Neural cell (in vitro differentiated cells): ENCODE results near the gene HSD17B4.

Experiments used
- EP300 ChIP-seq: fragments of 450-650 bp; conservative IDR thresholded peaks from 2 replicates; pipeline ENCODE4 v1.6.1; 2014; ENCODE audit warnings: antibody characterized with exemption, mild to moderate bottlenecking, moderate library complexity; ENCODE audit not compliant: poor library complexity, severe bottlenecking
- EZH2 ChIP-seq: fragments of 200-600, 300-800 bp; shearing (Covaris generic), sonication (generic); IDR thresholded peaks from 2 replicates; pipeline ENCODE4 v1.6.1; 2014; ENCODE audit warnings: antibody characterized with exemption, low read length, borderline replicate concordance, mild to moderate bottlenecking; ENCODE audit not compliant: insufficient read depth, poor library complexity, severe bottlenecking
- POLR2AphosphoS5 ChIP-seq: IDR thresholded peaks from 2 replicates; pipeline ENCODE4 v1.6.1; 2012
- RAD21 ChIP-seq: fragments of 450-650 bp; conservative IDR thresholded peaks from 2 replicates; pipeline ENCODE4 v1.6.1; 2014; ENCODE audit warnings: antibody characterized with exemption, mild to moderate bottlenecking, moderate library complexity
- SMC3 ChIP-seq: fragments of 450-650 bp; conservative IDR thresholded peaks from 2 replicates; pipeline ENCODE4 v1.6.1; 2014; ENCODE audit warnings: antibody characterized with exemption, mild to moderate bottlenecking, moderate library complexity; ENCODE audit not compliant: poor library complexity
- TAF1 ChIP-seq: IDR thresholded peaks from 2 replicates; pipeline ENCODE4 v1.6.1; 2012; ENCODE audit warnings: low read depth
- TF ChIP-seq, protein P1 (sequence below): fragments of 450-650 bp; IDR thresholded peaks from 2 replicates; pipeline ENCODE4 v1.5.1; 2014; ENCODE audit warnings: antibody characterized with exemption, mild to moderate bottlenecking, moderate library complexity; ENCODE audit not compliant: poor library complexity, severe bottlenecking
- TF ChIP-seq, protein P2 (sequence below): IDR thresholded peaks from 2 replicates; pipeline ENCODE4 v1.6.1; 2012; ENCODE audit warnings: borderline replicate concordance

DNA sequence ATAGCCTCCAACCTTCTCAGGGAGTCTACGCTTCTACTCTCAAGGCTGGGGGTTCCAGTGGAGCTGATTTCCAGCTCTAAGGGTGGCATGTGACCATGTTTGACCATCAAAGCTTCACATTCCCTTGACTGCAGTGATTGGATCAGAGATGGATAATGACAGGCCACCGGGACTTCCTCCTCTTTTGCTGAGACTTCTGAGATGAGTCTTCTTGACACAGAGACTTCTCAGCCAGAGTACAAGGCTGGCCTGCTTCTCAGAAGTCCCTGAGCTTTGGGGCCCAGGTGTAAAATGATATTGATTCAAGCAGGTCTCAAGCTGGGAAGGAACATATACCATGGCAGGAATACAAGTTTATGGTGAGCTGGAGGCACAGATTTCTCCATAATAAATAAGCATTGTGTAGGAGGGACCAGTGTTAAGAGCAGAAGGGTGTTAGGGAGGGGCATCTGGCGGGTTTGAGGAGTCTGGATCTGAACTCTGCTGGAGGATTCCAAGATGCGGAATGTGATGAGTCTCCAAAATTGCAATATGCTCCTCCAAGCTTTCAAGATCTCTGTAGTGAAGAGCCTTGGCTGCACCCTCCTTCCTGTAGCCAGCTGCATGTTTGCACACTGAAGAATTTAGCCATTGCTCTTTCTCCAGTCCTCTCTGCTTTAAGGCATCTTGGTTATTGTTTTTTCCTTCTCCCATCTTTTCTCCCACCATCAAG is 41.7 kb upstream of the HSD17B4 start:
- no peak for TF ChIP-seq EZH2
- TF ChIP-seq, protein P1, sequence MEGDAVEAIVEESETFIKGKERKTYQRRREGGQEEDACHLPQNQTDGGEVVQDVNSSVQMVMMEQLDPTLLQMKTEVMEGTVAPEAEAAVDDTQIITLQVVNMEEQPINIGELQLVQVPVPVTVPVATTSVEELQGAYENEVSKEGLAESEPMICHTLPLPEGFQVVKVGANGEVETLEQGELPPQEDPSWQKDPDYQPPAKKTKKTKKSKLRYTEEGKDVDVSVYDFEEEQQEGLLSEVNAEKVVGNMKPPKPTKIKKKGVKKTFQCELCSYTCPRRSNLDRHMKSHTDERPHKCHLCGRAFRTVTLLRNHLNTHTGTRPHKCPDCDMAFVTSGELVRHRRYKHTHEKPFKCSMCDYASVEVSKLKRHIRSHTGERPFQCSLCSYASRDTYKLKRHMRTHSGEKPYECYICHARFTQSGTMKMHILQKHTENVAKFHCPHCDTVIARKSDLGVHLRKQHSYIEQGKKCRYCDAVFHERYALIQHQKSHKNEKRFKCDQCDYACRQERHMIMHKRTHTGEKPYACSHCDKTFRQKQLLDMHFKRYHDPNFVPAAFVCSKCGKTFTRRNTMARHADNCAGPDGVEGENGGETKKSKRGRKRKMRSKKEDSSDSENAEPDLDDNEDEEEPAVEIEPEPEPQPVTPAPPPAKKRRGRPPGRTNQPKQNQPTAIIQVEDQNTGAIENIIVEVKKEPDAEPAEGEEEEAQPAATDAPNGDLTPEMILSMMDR, result no peak
- TF ChIP-seq TAF1, result no peak
- TF ChIP-seq, protein P2, sequence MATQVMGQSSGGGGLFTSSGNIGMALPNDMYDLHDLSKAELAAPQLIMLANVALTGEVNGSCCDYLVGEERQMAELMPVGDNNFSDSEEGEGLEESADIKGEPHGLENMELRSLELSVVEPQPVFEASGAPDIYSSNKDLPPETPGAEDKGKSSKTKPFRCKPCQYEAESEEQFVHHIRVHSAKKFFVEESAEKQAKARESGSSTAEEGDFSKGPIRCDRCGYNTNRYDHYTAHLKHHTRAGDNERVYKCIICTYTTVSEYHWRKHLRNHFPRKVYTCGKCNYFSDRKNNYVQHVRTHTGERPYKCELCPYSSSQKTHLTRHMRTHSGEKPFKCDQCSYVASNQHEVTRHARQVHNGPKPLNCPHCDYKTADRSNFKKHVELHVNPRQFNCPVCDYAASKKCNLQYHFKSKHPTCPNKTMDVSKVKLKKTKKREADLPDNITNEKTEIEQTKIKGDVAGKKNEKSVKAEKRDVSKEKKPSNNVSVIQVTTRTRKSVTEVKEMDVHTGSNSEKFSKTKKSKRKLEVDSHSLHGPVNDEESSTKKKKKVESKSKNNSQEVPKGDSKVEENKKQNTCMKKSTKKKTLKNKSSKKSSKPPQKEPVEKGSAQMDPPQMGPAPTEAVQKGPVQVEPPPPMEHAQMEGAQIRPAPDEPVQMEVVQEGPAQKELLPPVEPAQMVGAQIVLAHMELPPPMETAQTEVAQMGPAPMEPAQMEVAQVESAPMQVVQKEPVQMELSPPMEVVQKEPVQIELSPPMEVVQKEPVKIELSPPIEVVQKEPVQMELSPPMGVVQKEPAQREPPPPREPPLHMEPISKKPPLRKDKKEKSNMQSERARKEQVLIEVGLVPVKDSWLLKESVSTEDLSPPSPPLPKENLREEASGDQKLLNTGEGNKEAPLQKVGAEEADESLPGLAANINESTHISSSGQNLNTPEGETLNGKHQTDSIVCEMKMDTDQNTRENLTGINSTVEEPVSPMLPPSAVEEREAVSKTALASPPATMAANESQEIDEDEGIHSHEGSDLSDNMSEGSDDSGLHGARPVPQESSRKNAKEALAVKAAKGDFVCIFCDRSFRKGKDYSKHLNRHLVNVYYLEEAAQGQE, result no peak
- TF ChIP-seq RAD21, result no peak
- no peak for TF ChIP-seq SMC3
- TF ChIP-seq POLR2AphosphoS5, result no peak
- TF ChIP-seq EP300, result no peak
